GM21526 (cell line): ENCODE results near the gene LGALS9B.
"Not testable (repeated sequence)": the region's sequence is repeated elsewhere in the genome, so short reads cannot be mapped to it uniquely, and the experiment has no call there.

Experiments
- ATAC-seq: cut with Tn5 transposase; IDR thresholded peaks from one replicate; pipeline ENCODE4 v1.9.1; 2021; ENCODE audit warnings: moderate library complexity; ENCODE audit not compliant: unreplicated experiment, low FRiP score

LGALS9B gene

GRCh38 chr17:20417492-20418080 is 49.8 kb downstream of the LGALS9B start:
- ATAC-seq, result not testable (repeated sequence)

DNA sequence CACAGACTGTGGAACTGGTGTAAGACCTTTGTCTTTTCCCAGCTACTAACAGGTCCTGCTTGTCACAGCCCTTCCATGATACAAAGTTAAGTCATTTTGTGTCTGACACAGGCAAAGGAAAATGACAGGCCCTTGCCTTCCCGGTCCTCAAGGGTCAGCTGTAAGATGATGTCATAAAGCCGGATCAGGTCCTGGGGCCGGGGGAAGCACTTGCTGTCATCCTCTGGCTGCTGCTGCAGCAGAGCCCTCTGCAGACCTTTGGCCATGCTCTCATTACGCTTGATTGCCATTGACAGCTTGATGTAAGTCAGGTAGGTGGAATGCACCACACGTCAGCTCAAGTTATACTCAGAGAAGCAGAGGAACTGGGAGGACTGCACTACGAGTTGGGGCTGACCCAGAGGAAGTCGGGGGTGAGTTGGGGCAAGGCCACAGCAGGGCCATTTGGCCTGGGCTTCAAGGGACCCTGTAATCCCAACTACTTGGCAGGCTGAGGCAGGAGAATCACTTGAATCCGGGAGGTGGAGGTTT is 50.9 kb downstream of the LGALS9B start:
- not testable (repeated sequence) for ATAC-seq

- not testable (repeated sequence) for ATAC-seq
These were observed 51.9 kb downstream of the LGALS9B start for GRCh38 chr17:20415479-20415878.

DNA sequence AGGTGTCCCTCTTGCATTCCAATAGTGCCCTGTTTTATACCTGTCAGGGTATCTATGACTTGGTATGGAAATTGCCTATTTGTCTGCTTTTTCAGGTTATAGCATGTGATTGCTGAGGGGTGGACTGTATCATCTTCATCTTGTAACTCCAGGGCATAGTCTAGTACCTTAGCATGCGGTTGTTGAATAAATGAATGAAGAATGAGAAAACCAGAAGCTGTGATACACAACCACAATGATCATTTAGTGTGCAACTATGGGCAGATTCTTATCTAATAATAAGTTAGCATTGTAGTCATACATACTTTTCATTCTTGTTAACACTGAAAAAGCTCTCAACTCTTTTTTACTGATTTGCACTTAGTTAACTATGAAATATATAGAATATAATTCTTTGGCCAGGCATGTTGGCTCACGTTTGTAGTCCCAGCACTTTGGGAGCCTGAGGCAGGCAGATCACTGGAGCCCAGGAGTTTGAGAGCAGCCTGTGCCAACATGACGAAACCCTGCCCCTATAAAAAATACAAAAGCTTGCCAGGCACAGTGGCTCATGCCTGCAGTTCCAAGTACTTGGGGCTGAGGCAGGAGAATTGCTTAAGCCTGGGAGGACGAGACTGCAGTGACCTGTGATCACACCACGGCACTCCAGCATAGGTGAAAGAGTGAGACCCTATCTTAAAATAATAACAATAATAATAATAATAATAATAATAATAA is 65.9 kb downstream of the LGALS9B start:
- not testable (repeated sequence) for ATAC-seq

DNA sequence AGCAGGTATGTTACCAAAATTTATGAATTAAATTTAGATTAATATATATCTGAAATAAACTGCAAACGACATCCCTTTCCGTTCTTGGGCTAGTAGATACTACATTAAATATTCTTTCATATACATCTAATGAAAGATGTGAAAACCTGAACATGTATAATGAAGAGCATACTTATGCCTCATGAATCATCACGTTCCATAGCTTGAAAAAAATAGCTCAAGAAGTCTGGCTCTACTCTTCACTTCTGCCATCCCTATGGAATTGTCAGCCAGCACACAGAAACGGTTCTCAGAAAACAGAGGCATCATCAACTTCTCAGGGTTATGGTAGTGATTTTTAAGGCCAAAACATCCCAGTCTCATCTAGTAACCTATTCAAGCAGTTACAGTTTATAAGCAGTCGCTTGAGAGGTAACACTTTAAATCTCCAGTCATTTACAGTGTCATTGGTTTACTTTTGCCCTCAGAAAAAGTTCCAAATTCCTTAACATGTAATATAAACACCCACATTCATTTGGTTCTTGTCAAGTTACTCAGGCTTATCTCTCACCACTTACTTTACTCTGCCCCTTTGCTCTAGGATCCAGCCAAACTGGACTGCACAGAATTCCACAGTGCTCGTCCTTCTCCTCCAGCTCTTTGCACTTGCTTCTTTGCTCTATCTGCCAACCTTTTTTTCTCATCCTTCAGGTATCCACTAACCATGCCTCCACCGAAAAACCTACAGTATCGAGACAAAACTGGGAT is 66.6 kb downstream of the LGALS9B start:
- not testable (repeated sequence) for ATAC-seq
